ENCODE measurements around the gene REM2.

DNA sequence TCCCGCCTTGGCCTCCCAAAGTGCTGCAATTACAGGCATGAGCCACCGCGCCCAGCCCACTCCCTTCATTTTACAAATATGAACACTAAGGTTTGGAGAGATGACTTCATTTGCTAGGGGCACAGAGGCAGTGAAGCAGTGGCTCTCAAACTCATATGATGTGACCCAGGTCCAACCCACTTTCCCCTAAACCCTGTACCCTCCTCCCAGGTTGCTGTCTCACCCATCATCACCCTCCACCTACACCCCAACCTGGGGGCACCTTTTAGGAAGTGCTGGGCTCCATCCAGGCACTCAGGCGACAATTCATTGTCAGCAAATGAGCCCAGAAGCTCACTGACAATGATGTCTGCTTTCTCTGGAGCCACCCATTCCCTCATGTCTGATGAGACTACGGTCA is 40.7 kb downstream of the REM2 start:
- TF ChIP-seq, protein P1, sequence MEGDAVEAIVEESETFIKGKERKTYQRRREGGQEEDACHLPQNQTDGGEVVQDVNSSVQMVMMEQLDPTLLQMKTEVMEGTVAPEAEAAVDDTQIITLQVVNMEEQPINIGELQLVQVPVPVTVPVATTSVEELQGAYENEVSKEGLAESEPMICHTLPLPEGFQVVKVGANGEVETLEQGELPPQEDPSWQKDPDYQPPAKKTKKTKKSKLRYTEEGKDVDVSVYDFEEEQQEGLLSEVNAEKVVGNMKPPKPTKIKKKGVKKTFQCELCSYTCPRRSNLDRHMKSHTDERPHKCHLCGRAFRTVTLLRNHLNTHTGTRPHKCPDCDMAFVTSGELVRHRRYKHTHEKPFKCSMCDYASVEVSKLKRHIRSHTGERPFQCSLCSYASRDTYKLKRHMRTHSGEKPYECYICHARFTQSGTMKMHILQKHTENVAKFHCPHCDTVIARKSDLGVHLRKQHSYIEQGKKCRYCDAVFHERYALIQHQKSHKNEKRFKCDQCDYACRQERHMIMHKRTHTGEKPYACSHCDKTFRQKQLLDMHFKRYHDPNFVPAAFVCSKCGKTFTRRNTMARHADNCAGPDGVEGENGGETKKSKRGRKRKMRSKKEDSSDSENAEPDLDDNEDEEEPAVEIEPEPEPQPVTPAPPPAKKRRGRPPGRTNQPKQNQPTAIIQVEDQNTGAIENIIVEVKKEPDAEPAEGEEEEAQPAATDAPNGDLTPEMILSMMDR (conservative IDR thresholded peaks at IDR 0.05; ENCODE audit: low read length): no peak
- no peak for TF ChIP-seq EZH2phosphoT487 (IDR thresholded peaks at IDR 0.05; ENCODE audit: borderline replicate concordance)

Measured in Loucy (cell line).